Right hindlimb (tissue), 1 donor: ENCODE data around the gene ZDHHC22.
"Not testable (repeated sequence)": the region's sequence is repeated elsewhere in the genome, so short reads cannot be mapped to it uniquely, and the experiment has no call there.

ENCODE experiments used
- DNase-seq: peaks from one replicate; pipeline ENCODE4 v3.0.0-alpha.2; 2018

Gene ZDHHC22

DNA sequence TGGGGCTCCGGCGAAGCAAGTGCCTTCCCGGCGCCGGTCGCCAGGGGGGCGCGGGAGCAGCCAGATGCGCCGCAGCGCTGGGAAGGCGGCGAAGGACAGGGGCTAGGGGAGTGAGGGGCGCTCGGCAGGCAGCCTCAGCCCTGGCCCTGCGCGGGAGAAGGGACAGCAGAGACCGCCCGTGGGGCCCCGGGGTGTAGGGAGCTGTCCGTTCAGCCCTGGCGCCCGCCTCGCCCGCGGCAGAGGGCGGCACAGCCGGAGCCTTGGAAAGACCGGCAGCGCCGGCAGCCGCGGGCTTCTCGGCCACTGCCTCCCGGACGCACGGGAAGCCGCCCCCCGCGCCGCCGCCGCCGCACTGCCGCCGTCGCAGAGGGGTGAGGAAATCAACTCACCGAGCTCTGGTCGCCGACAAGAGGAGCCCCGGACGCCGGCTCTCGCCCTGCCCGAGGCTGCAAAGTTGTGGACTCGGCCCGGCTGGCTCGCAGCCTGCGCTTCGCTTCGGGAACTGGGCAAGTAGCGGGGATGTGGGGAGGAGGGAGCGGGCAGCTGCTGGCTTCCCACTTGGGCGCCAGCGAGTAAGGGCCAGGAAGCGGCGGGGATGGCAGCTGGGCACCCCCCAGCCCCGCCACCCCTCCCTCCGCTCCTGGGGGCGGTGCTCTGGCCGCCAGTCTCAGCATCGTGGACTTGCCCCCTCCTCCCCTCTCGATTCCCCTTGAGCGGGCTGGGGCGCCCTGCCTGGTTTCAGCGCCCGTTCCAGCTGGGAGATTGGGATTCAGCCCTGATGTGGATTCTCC lies at the start of gene ZDHHC22:
TSS of gene ZDHHC22 (minus strand) at position 578 of the 791 bp plus-strand sequence. CDS start 2,053 bp downstream, outside the sequence.
- DNase-seq = peak; percentile 55

DNA sequence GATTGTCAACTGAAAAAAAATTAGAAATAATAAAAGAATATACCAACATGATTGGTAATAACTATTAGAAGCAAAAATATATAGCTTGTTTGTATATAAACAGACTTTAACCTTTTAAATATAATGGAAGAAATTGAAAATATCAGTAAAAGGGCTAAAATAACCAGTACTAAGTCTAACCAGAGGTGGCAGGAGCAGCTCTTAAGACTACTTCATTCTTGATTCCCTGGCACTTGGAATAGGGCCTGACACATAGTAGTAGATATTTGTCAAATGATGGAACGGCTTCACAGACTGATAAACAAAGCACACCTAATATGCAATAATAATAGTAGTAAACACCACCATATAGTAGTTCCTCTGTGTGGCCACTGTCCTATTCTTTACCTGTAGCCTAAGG lies 49.4 kb upstream of the ZDHHC22 start:
- no peak for DNase-seq

DNA sequence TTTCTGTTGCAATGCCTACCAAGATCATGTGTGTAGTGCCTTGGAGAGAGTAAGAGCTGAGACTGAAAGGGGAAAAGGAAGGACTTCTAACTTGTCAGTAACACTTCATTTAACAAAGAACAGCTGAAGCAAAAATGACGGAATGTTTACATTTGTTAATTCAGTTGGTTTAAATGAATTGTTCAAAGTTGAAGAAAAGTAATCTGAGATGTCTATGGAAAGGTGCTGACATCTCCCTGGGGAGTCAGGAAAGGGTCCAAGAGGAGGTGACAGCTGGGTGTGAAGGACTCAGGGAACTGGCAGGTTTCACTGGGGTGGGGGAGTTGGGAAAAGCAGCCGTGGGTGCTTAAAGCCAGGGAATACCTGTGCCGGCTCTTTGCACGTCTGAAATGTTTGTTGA lies 47.9 kb upstream of the ZDHHC22 start:
- DNase-seq = no peak

GRCh38 chr14:77187649-77188012 lies 46.0 kb upstream of the ZDHHC22 start:
- DNase-seq = no peak

- DNase-seq = no peak
Measured at GRCh38 chr14:77186911-77187648, 45.5 kb upstream of the ZDHHC22 start.

- DNase-seq = no peak
Measured at GRCh38 chr14:77185093-77185465, 43.5 kb upstream of the ZDHHC22 start.

DNA sequence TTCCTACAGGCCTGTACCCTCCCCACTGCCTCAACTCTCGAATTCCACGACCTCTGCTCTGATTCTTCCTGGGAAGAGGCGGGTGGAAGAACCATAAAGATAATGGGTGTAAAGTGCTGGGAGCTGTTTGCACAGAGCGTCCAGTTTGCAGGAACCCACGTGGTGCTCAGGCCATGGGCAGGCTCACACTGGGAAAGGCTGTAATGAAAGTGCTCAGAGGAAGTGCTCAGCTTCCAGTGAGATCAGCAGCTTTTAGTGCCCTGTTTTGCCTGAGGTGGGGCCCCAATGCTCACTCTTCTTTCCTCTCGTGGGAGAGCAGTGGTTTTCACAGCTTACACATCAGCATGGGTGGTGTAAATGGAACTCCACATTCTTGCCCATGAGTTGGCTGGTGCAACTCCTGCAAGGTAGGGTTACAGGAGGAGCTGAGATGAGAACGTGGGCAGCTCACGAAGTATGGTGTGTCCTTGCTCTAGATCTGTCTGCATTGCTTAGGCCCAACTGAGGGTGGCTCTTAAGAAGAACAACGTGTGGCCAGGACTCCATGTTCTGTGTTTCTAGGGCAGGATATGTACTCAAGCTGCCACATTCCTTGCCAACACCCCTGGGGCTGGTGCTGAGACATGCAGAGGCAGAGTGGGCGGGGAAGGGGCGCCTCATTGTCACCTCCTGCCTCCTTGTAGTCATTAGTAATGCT lies 43.0 kb upstream of the ZDHHC22 start:
- DNase-seq = no peak

- no peak for DNase-seq
Measured at GRCh38 chr14:77183896-77184295, 42.3 kb upstream of the ZDHHC22 start.

DNA sequence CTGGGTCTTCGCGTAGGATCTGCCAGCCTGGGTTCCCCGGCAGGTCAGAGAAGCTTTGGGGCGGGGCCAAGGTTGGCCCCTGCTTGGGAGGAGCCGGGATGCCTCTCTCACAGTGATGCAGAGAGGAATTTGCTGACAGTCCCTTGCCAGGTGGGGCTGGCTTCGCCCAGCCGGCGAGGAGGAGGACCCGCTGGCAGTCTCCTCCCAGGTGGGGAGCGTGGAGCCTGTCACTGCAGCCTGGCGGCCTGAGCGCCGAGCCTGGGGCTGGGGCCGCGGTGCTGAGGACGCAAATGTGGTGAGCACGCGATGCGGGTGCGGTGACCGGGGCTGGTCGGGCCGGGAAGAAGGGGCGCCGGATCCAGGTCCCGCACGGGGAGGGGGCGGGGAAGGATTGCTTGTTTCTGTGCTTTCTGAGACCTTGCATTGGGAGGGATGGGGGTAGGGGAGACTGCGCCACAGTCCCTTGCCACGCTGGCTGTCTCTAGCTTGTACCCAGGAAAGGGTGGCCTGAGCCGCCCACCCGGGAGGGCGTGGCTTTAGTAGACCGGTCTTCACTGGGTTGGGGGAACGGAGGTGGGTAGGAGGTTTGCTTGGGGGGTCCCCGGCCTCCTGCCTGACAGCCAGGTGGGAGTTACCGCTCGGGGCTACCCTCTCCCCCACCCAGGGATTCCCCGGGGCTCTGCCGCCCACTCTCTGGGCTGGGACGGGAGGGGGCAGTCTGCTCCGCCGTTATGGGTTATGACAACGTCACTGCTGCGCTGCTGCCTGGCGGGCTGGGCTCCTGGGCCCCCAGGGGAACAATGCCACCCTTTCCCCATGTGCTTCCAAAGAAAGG lies 40.2 kb upstream of the ZDHHC22 start, which contains the start of gene TMEM63C:
TSS of gene TMEM63C (plus strand) at position 196 of the 835 bp plus-strand sequence. CDS start 37,016 bp downstream, outside the sequence.
- DNase-seq = peak; percentile 60

GRCh38 chr14:77180726-77181602 lies 39.4 kb upstream of the ZDHHC22 start:
- DNase-seq = no peak

- no peak for DNase-seq
Measured at GRCh38 chr14:77178656-77179055, 37.1 kb upstream of the ZDHHC22 start.

DNA sequence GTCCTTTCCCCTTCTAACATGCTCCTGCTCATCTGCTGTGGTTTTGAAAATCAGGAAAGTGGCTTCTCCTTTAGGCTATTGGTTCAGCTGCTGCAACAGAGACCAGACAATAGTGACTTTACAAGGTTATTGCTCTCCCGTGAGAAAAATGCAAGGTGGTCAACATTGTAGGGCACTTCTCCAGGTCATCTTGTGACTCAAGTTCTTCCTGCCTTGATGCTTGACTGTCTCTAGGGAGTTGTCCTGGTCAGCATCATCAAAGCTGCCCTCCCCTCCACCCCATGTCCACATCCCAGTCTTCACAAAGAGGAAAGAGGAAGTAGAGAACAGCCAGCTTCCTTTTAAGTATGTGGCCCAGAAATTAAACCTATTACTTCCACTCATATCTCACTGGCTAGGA lies 36.1 kb upstream of the ZDHHC22 start:
- DNase-seq = no peak

- DNase-seq = no peak
Measured at GRCh38 chr14:77175843-77176242, 34.3 kb upstream of the ZDHHC22 start.

DNA sequence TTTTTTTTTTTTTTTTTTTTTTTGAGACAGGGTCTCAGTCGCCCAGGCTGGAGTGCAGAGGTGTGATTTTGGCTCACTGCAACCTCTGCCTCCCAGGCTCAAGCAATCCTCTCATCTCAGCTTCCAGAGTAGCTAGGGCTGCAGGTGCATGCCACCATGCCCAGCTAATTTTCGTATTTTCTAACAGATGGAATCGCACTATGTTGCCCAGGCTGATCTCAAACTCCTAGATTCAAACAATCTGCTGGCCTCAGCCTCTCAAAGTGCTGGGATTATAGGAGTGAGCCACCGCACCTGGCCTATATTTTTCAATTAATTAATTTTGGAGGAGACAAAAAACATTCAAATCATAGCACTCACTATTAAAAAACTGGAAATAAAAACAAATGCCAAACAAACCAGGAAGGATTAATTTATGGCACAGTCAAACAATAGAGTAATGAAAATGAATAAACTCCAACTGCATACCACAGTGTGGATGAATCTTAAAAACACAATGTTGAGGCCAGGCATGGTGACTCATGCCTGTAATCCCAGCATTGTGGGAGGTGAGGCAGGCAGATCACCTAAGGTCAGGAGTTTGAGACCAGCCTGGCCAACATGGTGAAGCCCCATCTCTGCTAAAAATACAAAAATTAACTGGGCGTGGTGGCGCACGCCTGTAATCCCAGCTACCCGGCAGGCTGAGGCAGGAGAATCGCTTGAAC lies 32.5 kb upstream of the ZDHHC22 start:
- not testable (repeated sequence) for DNase-seq

GRCh38 chr14:77172916-77173315 lies 31.3 kb upstream of the ZDHHC22 start:
- no peak for DNase-seq

GRCh38 chr14:77170045-77170444 lies 28.5 kb upstream of the ZDHHC22 start:
- no peak for DNase-seq

GRCh38 chr14:77161011-77161410 lies 19.4 kb upstream of the ZDHHC22 start:
- DNase-seq = no peak

DNA sequence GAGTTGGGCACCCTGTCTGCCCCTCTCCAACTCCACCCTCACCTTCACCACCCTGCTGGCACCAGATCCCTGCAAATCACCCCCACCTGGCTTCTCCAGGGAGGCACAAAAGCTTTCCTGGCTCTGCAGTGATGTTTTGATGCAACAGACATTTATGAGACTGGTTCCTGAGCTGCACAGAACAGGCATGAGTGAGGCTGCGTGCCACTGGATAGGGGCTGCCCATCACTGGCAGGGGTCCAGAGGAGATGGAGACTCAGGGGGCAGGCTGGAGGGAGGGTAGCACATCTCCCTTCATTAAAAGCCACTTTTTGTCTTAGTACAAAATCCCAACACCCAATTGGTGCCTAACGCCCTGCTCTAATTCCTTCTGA lies 17.3 kb upstream of the ZDHHC22 start:
- no peak for DNase-seq

DNA sequence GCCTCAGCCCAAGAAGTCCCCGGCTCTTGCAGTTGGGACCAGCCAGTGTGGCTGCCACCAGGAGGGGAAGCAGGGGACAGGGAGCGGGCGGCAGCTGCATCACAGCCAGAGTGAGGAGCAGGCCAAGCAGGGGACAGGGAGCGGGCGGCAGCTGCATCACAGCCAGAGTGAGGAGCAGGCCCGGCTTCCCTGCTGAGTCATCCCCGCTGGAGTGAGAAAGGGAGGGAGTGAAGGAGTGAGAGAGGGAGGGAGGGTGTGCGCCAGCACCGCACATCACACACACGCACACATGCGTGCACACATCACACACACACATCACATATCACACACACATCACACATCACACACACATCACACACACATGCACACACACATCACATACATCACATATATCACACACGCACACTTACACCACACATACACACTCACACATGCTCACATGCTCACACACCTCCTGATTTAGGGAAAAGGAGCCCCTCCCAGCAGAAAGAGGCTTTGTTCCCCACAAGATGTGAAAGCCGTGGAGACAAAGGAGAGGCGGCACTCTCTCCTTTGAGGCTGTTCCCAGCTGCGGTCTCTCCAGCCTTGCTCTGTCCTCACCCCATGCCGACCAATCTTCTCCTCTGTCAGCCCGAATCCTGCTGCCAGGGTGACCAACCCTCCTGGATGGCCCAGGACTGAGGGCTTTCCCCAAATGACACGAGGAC lies 16.7 kb upstream of the ZDHHC22 start:
- peak; percentile 57 for DNase-seq

DNA sequence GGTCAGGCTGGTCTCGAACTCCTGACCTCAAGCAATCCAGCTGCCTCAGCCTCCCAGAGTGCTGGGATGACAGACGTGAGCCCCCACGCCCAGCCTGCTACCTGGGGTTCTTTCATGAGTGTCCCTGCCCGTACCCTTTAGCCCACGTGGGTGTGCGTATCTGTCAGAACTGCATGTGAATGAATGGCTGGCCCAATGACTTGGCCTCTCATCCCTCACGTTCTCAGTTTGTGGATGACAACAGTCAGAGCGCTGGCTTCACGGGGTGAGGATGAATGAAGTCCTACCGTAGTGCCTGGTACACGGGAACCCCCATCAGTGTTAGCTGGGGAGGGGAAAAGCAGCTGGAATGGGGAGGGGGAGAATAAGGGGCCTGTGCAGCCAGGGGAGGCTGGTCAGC lies 16.1 kb upstream of the ZDHHC22 start:
- no peak for DNase-seq
